ENCODE measurements around the gene ABHD6. TPM values are rescaled to one million over a fixed set of nuclear protein-coding genes. Genes with fewer than 3 reads are reported as not detected.

Gene ABHD6
- total RNA-seq, 2 experiments from 2014 or later: 3.3 to 3.7 TPM

GRCh38 chr3:58190291-58190690 is 47.3 kb upstream of the ABHD6 start:
- no peaks in the 10 kb centered on the region for H3K9me3 Mint-ChIP-seq
- H3K4me1 Mint-ChIP-seq (ENCODE audit: low read depth): no peaks in the 10 kb centered on the region
- POLR2A ChIA-PET: interaction anchor here (1.1 kb wide), 1 partner anchor 115 kb away, joined by 3 read pairs; the partner anchor contains the start of genes HTD2 and RPP14
- no peak for TF ChIP-seq CTCF (IDR thresholded peaks at IDR 0.05)
- H3K27ac Mint-ChIP-seq: no peak overlapping the region
- H3K4me3 Mint-ChIP-seq: no peak overlapping the region
- intact Hi-C loops (cut with micrococcal nuclease): no loop called here
- H3K36me3 Mint-ChIP-seq (ENCODE audit: low read depth): no peaks in the 10 kb centered on the region
- no peak for DNase-seq
- no peak for ATAC-seq
- CTCF ChIA-PET: interaction anchor here (3.3 to 16.9 kb wide), 4 partner anchors 11 to 117 kb away, joined by 30 to 264 read pairs (median 46); partner anchors contain the start of genes HTD2 and RPP14
- H3K27me3 Mint-ChIP-seq: no peaks in the 10 kb centered on the region

DNA sequence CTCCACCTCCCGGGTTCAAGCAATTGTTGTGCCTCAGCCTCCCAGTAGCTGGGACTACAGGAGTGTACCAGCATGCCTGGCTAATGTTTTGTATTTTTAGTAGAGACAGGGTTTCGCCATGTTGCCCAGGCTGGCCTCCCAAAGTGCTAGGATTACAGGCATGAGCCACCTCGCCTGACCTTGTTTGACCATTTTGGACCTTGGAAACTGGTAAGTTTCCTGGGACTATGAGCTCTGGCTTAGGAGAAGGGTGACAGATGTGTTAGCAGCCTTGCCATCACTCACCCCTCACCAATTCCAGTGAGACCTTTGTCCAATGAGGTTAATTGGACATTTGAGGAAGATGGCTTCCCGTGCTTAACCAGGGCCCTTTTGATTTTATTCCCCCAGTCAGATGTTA is 46.7 kb upstream of the ABHD6 start:
- no peak for TF ChIP-seq CTCF (IDR thresholded peaks at IDR 0.05)
- CTCF ChIA-PET: interaction anchor here (0.6 to 16.9 kb wide), 5 partner anchors 10 to 116 kb away, joined by 3 to 264 read pairs (median 45); partner anchors contain the start of genes HTD2 and RPP14
- POLR2A ChIA-PET: interaction anchor here (1.1 kb wide), 1 partner anchor 115 kb away, joined by 3 read pairs; the partner anchor contains the start of genes HTD2 and RPP14
- no peak for DNase-seq
- Mint-ChIP-seq H3K27me3 (no peaks in the 10 kb centered on the region), H3K27ac (no peak overlapping the region), H3K9me3 (no peaks in the 10 kb centered on the region), H3K4me1 (ENCODE audit: low read depth) (no peaks in the 10 kb centered on the region), H3K4me3 (no peak overlapping the region), H3K36me3 (ENCODE audit: low read depth) (no peaks in the 10 kb centered on the region)
- ATAC-seq: no peak
- intact Hi-C loops (cut with micrococcal nuclease): no loop called here

DNA sequence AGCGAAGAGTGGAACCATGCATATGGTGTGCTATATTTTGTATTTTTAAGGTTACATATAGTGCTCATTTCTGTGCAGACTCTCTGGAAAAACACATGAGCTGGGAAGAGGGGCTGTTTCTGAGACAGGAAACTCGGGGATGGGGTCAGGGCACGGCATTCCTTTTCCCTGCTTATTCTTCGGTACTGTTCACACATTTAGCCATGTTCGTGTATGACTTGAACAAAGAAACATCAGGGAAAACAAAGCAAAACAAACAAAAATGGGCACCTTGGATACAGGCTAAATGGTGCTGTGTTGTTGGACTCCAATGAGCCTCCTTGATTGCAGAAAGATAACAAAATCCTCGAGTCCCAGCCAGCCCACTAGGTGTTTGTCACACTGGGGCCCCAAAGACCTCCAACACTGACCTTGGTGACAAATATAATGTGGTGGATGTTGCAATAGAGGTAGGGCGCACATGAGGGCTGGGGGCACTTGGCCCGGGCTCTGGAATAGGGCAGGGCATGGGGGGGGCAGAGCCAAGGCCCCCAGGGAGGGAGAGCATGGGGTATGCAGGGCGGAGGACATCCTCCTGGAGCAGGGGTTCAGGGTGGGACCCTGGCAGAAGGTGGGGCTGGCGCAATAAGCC is 46.1 kb upstream of the ABHD6 start:
- TF ChIP-seq CTCF (IDR thresholded peaks at IDR 0.05): no peak
- Mint-ChIP-seq H3K27me3 (no peaks in the 10 kb centered on the region), H3K9me3 (no peaks in the 10 kb centered on the region), H3K4me3 (no peak overlapping the region), H3K27ac (no peak overlapping the region), H3K36me3 (ENCODE audit: low read depth) (no peaks in the 10 kb centered on the region), H3K4me1 (ENCODE audit: low read depth) (peaks cover under 1% of the 10 kb centered on the region)
- DNase-seq (no peak), ATAC-seq (no peak)
- POLR2A ChIA-PET: no interaction called here
- intact Hi-C loops (cut with micrococcal nuclease): no loop called here
- CTCF ChIA-PET: interaction anchor here (0.6 to 16.9 kb wide), 3 partner anchors 24 to 116 kb away, joined by 3 to 264 read pairs (median 47); partner anchors contain the start of genes HTD2 and RPP14

DNA sequence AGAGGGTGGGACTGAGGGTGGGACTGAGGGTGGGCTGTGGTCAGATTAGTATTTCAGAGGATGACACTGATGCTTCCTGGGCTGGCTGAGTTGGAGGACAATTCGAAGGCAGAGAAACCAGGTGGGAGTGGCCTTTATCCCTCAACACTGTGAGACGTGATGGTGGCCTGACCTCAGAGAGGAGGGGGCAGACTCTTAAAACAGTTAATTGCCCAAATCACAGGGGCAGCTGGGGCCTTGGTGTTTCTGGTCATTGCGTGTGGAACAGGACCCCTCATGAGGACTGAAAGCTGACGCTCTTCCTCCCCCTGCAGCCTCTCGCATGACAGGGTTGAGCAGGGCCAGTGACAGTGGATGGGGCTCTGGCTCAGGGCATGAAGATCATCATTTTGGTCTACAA is 45.5 kb upstream of the ABHD6 start:
- no peak overlapping the region for H3K4me3 Mint-ChIP-seq
- H3K27me3 Mint-ChIP-seq: no peaks in the 10 kb centered on the region
- ATAC-seq (no peak), DNase-seq (no peak)
- intact Hi-C loops (cut with micrococcal nuclease): no loop called here
- CTCF ChIA-PET: interaction anchor here (1.6 to 16.9 kb wide), 2 partner anchors 24 to 25 kb away, joined by 6 to 264 read pairs; no protein-coding TSS in a partner anchor
- peaks cover 3% of the 10 kb centered on the region for H3K4me1 Mint-ChIP-seq (ENCODE audit: low read depth)
- no peak for TF ChIP-seq CTCF (IDR thresholded peaks at IDR 0.05)
- POLR2A ChIA-PET: no interaction called here
- H3K36me3 Mint-ChIP-seq (ENCODE audit: low read depth): no peaks in the 10 kb centered on the region
- no peak overlapping the region for H3K27ac Mint-ChIP-seq
- no peaks in the 10 kb centered on the region for H3K9me3 Mint-ChIP-seq

DNA sequence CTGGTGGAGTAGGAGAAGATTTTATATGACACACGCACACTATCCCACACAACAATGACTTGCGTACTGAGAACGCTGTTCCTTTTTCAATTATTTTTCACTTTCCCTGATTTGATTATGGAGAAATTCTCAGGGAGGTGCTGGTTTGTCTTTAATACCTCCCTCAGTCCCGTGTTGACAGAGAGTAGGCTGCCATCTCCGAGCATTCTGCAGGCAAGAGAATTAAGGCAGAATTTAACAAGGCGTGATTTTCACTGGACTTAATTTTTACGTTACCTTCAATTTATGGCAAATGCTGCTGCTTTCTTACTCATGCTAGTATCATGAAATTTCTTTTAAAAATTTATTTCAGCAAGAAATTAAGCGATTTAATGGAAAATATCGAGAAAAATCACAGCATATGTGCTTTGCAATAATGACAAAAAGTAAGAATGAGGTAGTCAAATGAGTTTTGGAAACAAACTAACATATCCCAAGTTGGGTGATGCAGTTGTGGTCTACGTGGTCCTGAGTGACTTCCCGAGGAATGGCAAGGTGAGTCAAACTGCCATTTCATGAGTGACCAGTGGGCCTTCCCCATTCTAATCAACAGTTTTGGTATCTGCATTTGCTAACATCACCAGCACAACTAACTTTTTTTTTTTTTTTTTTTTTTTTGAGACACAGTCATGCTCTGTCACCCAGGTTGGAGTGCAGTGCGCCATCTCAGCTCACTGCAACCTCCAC is 43.7 kb upstream of the ABHD6 start:
- Mint-ChIP-seq H3K27me3 (no peaks in the 10 kb centered on the region), H3K4me3 (no peak overlapping the region), H3K27ac (no peak overlapping the region), H3K4me1 (ENCODE audit: low read depth) (peaks cover 3% of the 10 kb centered on the region), H3K36me3 (ENCODE audit: low read depth) (no peaks in the 10 kb centered on the region), H3K9me3 (no peaks in the 10 kb centered on the region)
- ChIA-PET POLR2A (no interaction called here), CTCF (interaction anchor here (0.8 to 1.6 kb wide), 2 partner anchors 10 to 26 kb away, joined by 3 to 6 read pairs; no protein-coding TSS in a partner anchor)
- no peak for ATAC-seq
- intact Hi-C loops (cut with micrococcal nuclease): no loop called here
- no peak for DNase-seq
- TF ChIP-seq CTCF (IDR thresholded peaks at IDR 0.05): no peak
